K562 (cell line): ENCODE data around the gene PAX5. TPM values are rescaled to one million over a fixed set of nuclear protein-coding genes. Genes with fewer than 3 reads are reported as not detected.

Experiments
- ATAC-seq: fragments of 200-7000 bp; cut with Tn5 transposase; 3 replicates; pipeline ENCODE4 v1.9.1; 2020; ENCODE audit warnings: moderate library complexity
- BruUV-seq: library from RNA; stranded (reverse); fragments of 400-500 nt; replicated peaks from 2 replicates; lab custom pipeline; 2021; lab: Mats Ljungman, UMichigan
- CTCF ChIA-PET: fragments of 300-600 bp; formaldehyde crosslinking; extraction: SDS; loops from one replicate; lab custom pipeline; 2021; ENCODE audit warnings: low intra/inter-chr PET ratio; lab: Yijun Ruan, JAX
- POLR2A ChIA-PET: fragments of 300-600, 350-650 bp; sonication (Branson Sonifier 250); formaldehyde crosslinking; extraction: SDS; loops from one replicate; lab custom pipeline; 2021; ENCODE audit warnings: antibody characterized with exemption, inconsistent platforms; lab: Yijun Ruan, JAX
- DNase-seq, 4 experiments: peaks; one replicate each; pipeline versions ENCODE4 v3.0.0 to v3.0.0-alpha.2; 2011 to 2018; ENCODE audit warnings: low spot score in 3 of 4, mixed read lengths in 3 of 4; ENCODE audit errors: extremely low read depth in 1 of 4
- FAIRE-seq: peaks from 2 replicates; lab custom pipeline; 2011; peaks lifted over from hg19 to GRCh38; lab: Jason Lieb, UNC
- H2AFZ ChIP-seq: 2 replicates; pipeline ENCODE4 v1.6.0; 2011; ENCODE audit warnings: low read depth, low read length, control low read depth, inconsistent platforms
- H3K27ac ChIP-seq: fragments of 200-600 bp; 3 replicates; pipeline ENCODE4 v1.8.0; 2011; ENCODE audit warnings: low read depth, mild to moderate bottlenecking, control low read depth, inconsistent platforms, low read length, moderate library complexity, mixed read lengths; ENCODE audit errors: extremely low read depth
- H3K27me3 ChIP-seq, 2 experiments: fragments of 300-600 bp in 1 of 2; 2 replicates in 1 of 2; 3 replicates in 1 of 2; pipeline versions ENCODE4 v1.6.0 to v1.8.0; 2011; ENCODE audit warnings: inconsistent platforms in 2 of 2, low read length in 2 of 2, mild to moderate bottlenecking in 1 of 2, mixed read lengths in 1 of 2, moderate library complexity in 1 of 2; ENCODE audit not compliant: control insufficient read depth in 2 of 2, insufficient read depth in 2 of 2
- H3K36me3 ChIP-seq: fragments of 300-600 bp; 3 replicates; pipeline ENCODE4 v1.8.0; 2011; ENCODE audit warnings: mild to moderate bottlenecking, low read length, inconsistent platforms; ENCODE audit not compliant: control insufficient read depth, insufficient read depth
- H3K4me1 ChIP-seq, 2 experiments: fragments of 200-600 bp in 1 of 2; replicated peaks in 1 of 2; 2 replicates in 1 of 2; 3 replicates in 1 of 2; pipeline versions ENCODE4 v1.5.1 to v1.8.0; 2011; ENCODE audit warnings: inconsistent platforms in 2 of 2, low read length in 2 of 2, mild to moderate bottlenecking in 1 of 2, mixed read lengths in 1 of 2, moderate library complexity in 1 of 2; ENCODE audit not compliant: control insufficient read depth in 2 of 2, insufficient read depth in 2 of 2
- H3K4me2 ChIP-seq: 2 replicates; pipeline ENCODE4 v1.6.1; 2011; ENCODE audit warnings: low read length, control low read depth, inconsistent platforms, mixed read lengths; ENCODE audit not compliant: insufficient read depth
- H3K4me3 ChIP-seq: fragments of 200-600 bp; sonication (generic), shearing (Covaris generic); 2 replicates; pipeline ENCODE4 v1.5.1; 2016; ENCODE audit warnings: control low read depth, inconsistent platforms
- H3K79me2 ChIP-seq: fragments of 200-600 bp; 3 replicates; pipeline ENCODE4 v1.8.0; 2011; ENCODE audit warnings: low read length, inconsistent platforms; ENCODE audit not compliant: control insufficient read depth, insufficient read depth
- H3K9ac ChIP-seq, 2 experiments: 2 replicates each; pipeline versions ENCODE4 v1.6.0 to v1.6.1; 2011; ENCODE audit warnings: low read depth in 2 of 2, low read length in 2 of 2, control low read depth in 1 of 2, inconsistent platforms in 1 of 2, mild to moderate bottlenecking in 1 of 2, mixed read lengths in 1 of 2; ENCODE audit not compliant: insufficient read depth in 1 of 2
- H3K9me1 ChIP-seq: one replicate; pipeline ENCODE4 v1.6.0; 2011; ENCODE audit warnings: inconsistent platforms, mild to moderate bottlenecking, low read length, moderate library complexity; ENCODE audit not compliant: control insufficient read depth, insufficient read depth
- H3K9me3 ChIP-seq: replicated peaks from 2 replicates; pipeline ENCODE4 v1.5.1; 2011; ENCODE audit warnings: low read depth, low read length, inconsistent platforms; ENCODE audit not compliant: control insufficient read depth, insufficient read depth
- H4K20me1 ChIP-seq: replicated peaks from 2 replicates; pipeline ENCODE4 v1.6.1; 2011; ENCODE audit warnings: low read length, inconsistent platforms, mixed read lengths; ENCODE audit not compliant: control insufficient read depth, insufficient read depth
- MLX ChIP-seq, 2 experiments: fragments of 450-650 bp in 1 of 2; sonication (generic) in 1 of 2; formaldehyde crosslinking; conservative IDR thresholded peaks; 2 replicates each; pipeline versions ENCODE4 v1.4.0 to v1.8.1; 2020 to 2022; ENCODE audit warnings: mild to moderate bottlenecking in 1 of 2, missing genetic modification reagents in 1 of 2
- RCOR1 ChIP-seq, 2 experiments: IDR thresholded peaks; 2 replicates each; pipeline ENCODE4 v1.6.1; 2012; ENCODE audit warnings: low read depth in 2 of 2, low read length in 2 of 2, borderline replicate concordance in 1 of 2, improper control_type of control experiment in 1 of 2
- WGBS: fragments of 100-300 bp; shearing (Covaris generic); methylation state at CpG from one replicate; pipeline ENCODE4 v1.1.6; 2016; ENCODE audit warnings: low coverage, mixed read lengths; ENCODE audit not compliant: insufficient coverage; ENCODE audit errors: missing lambda C conversion rate; 5-methylcytosine and 5-hydroxymethylcytosine counted together
- in situ Hi-C: fragments of 300-500 bp; cut with MboI; formaldehyde crosslinking; loops from 4 replicates; pipeline ENCODE4 v1.15.0; 2018; ENCODE audit warnings: inconsistent platforms, mixed read lengths
- intact Hi-C: fragments of 100-400 bp; cut with micrococcal nuclease; formaldehyde crosslinking; loops from 2 replicates; pipeline ENCODE4 v1.14.2; 2022
- polyA plus RNA-seq, 8 experiments: library from polyadenylated mRNA; depleted of rRNA in 4 of 8; stranded (reverse) in 5 of 8; unstranded in 3 of 8; fragments of >200 nt; fragmentation: Nextera tagmentation in 2 of 8; fragmentation: Illumina TruSeq in 1 of 8; extraction: Ambion mirVana in 2 of 8; extraction: Trizol in 1 of 8; gene quantifications; 2 replicates each; pipeline versions ENCODE4 v1.2.1 to v1.2.3, GENCODE V29; 2011 to 2014; ENCODE audit warnings: inconsistent platforms in 1 of 8, missing spikeins in 1 of 8
- total RNA-seq, 7 experiments: library from RNA; depleted of rRNA in 6 of 7; stranded (reverse); fragments of >200 nt in 6 of 7; fragmentation: Illumina TruSeq in 2 of 7; extraction: Trizol in 2 of 7; gene quantifications; 2 replicates each; pipeline versions ENCODE4 v1.2.1 to v1.2.3, GENCODE V29; 2011 to 2021; ENCODE audit warnings: low replicate concordance in 1 of 7
- TF ChIP-seq, protein P1 (sequence below): fragments of 450-650 bp; formaldehyde crosslinking; IDR thresholded peaks from 2 replicates; pipeline ENCODE4 v1.4.0; 2020; ENCODE audit warnings: mild to moderate bottlenecking, moderate library complexity

Gene PAX5
- total and polyA plus RNA-seq, 9 of the 15 experiments (the other 6 are each of a cell fraction or from before 2014, with no cell fraction given) = 0.03 to 0.09 TPM; not detected in 7

- BruUV-seq = no TSS peak
- H2AFZ ChIP-seq = no peak overlapping the region
- no peak overlapping the region for H3K27ac ChIP-seq
- no peaks in the 10 kb centered on the region for H3K9me1 ChIP-seq
- 5% methylated on average over 14 of the region's 65 CpGs for WGBS
- H3K36me3 ChIP-seq = no peaks in the 10 kb centered on the region
- ATAC-seq (no peak), FAIRE-seq (no peak), DNase-seq (no peak)
- intact Hi-C loops = no loop called here
- no peak overlapping the region for H3K4me3 ChIP-seq
- no peaks in the 10 kb centered on the region for H3K79me2 ChIP-seq
- H3K9ac ChIP-seq = no peak overlapping the region
- TF ChIP-seq MLX (CRISPR knock-in tag; conservative IDR thresholded peaks at IDR 0.05) (no peak), RCOR1 (IDR thresholded peaks at IDR 0.05; ENCODE audit: borderline replicate concordance in 1 of 2, low read depth in 2 of 2, low read length in 2 of 2) (no peak)
- TF ChIP-seq, protein P1, sequence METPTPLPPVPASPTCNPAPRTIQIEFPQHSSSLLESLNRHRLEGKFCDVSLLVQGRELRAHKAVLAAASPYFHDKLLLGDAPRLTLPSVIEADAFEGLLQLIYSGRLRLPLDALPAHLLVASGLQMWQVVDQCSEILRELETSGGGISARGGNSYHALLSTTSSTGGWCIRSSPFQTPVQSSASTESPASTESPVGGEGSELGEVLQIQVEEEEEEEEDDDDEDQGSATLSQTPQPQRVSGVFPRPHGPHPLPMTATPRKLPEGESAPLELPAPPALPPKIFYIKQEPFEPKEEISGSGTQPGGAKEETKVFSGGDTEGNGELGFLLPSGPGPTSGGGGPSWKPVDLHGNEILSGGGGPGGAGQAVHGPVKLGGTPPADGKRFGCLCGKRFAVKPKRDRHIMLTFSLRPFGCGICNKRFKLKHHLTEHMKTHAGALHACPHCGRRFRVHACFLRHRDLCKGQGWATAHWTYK = no peak
- peaks cover 2% of the 10 kb centered on the region; the same call in 1 of the 2 replicates for H3K9me3 ChIP-seq
- ChIA-PET CTCF (no interaction called here), POLR2A (no interaction called here)
- no peak overlapping the region for H3K4me2 ChIP-seq
- H3K4me1 ChIP-seq = peaks cover 0 to 4% of the 10 kb centered on the region in 2 experiments; a peak in 1 of 5 replicates
- peaks cover 6 to 28% of the 10 kb centered on the region in 2 experiments; a peak in 3 of 5 replicates for H3K27me3 ChIP-seq
- in situ Hi-C loops = loop anchor here (5.0 kb wide), 1 partner anchor 114 kb away; no protein-coding TSS in a partner anchor
- no peaks in the 10 kb centered on the region for H4K20me1 ChIP-seq
Observed at GRCh38 chr9:36986468-36987408, 47.3 kb downstream of the PAX5 start.
